SK-N-SH (cell line): ENCODE data around the gene ANXA1. TPM values are rescaled to one million over a fixed set of nuclear protein-coding genes. Genes with fewer than 3 reads are reported as not detected.

Experiments used
- CTCF ChIA-PET: fragments of 300-600, 350-600 bp; formaldehyde crosslinking; extraction: SDS; loops from one replicate; lab custom pipeline; 2021; lab: Yijun Ruan, JAX
- POLR2A ChIA-PET: fragments of 350-600 bp; sonication (Branson Sonifier 250); formaldehyde crosslinking; extraction: SDS; loops from one replicate; lab custom pipeline; 2020; ENCODE audit warnings: antibody characterized with exemption, inconsistent platforms; lab: Yijun Ruan, JAX
- DNase-seq: peaks from one replicate; pipeline ENCODE4 v3.0.0; 2012
- H2AFZ ChIP-seq: fragments of 200-600 bp; sonication (generic); 2 replicates; pipeline ENCODE4 v1.8.1; 2016; ENCODE audit warnings: antibody characterized with exemption, mild to moderate bottlenecking, low read depth
- H3F3A ChIP-seq: fragments of 200-600 bp; sonication (generic); replicated peaks from 2 replicates; pipeline ENCODE3; 2016; ENCODE audit warnings: antibody characterized with exemption, mild to moderate bottlenecking; ENCODE audit not compliant: insufficient read depth
- H3K27ac ChIP-seq, 2 experiments: fragments of 200-500 bp in 1 of 2; fragments of 200-600 bp in 1 of 2; sonication (Bioruptor generic) in 1 of 2; sonication (generic), shearing (Covaris generic) in 1 of 2; 2 replicates each; pipeline versions ENCODE4 v1.5.1 to v1.6.1; 2014 to 2016; ENCODE audit warnings: low read depth in 2 of 2, inconsistent platforms in 1 of 2, low read length in 1 of 2, mild to moderate bottlenecking in 1 of 2, mixed read lengths in 1 of 2
- H3K27me3 ChIP-seq: fragments of 200-600 bp; sonication (generic), shearing (Covaris generic); 2 replicates; pipeline ENCODE4 v1.6.1; 2016; ENCODE audit warnings: mixed run types; ENCODE audit not compliant: insufficient read depth
- H3K36me3 ChIP-seq, 2 experiments: fragments of 200-500 bp in 1 of 2; fragments of 200-600 bp in 1 of 2; sonication (Bioruptor generic) in 1 of 2; sonication (generic) in 1 of 2; replicated peaks in 1 of 2; 2 replicates each; pipeline versions ENCODE3 to v1.5.1; 2014 to 2016; ENCODE audit warnings: low read length in 1 of 2, mild to moderate bottlenecking in 1 of 2; ENCODE audit not compliant: insufficient read depth in 2 of 2, control insufficient read depth in 1 of 2
- H3K4me1 ChIP-seq, 2 experiments: fragments of 200-500 bp in 1 of 2; fragments of 200-600 bp in 1 of 2; sonication (Bioruptor generic) in 1 of 2; sonication (generic), shearing (Covaris generic) in 1 of 2; 2 replicates each; pipeline versions ENCODE4 v1.5.1 to v1.6.1; 2014 to 2016; ENCODE audit warnings: low read depth in 1 of 2, low read length in 1 of 2, mixed run types in 1 of 2; ENCODE audit not compliant: insufficient read depth in 2 of 2, control insufficient read depth in 1 of 2
- H3K4me2 ChIP-seq: fragments of 200-600 bp; sonication (generic), shearing (Covaris generic); 2 replicates; pipeline ENCODE4 v1.6.1; 2017; ENCODE audit warnings: mixed run types
- H3K4me3 ChIP-seq, 2 experiments: fragments of 200-500 bp in 1 of 2; fragments of 200-600 bp in 1 of 2; sonication (Bioruptor generic) in 1 of 2; sonication (generic), shearing (Covaris generic) in 1 of 2; 2 replicates each; pipeline versions ENCODE4 v1.5.1 to v1.8.1; 2014 to 2016; ENCODE audit warnings: low read depth in 2 of 2, inconsistent platforms in 1 of 2, low read length in 1 of 2, mild to moderate bottlenecking in 1 of 2, mixed read lengths in 1 of 2, moderate library complexity in 1 of 2
- H3K79me2 ChIP-seq: fragments of 200-600 bp; sonication (generic); 2 replicates; pipeline ENCODE4 v1.8.1; 2017; ENCODE audit warnings: mild to moderate bottlenecking; ENCODE audit not compliant: insufficient read depth
- H3K9ac ChIP-seq: fragments of 200-600 bp; sonication (generic); 2 replicates; pipeline ENCODE4 v1.6.1; 2017; ENCODE audit warnings: mixed run types
- H3K9me2 ChIP-seq: fragments of 200-600 bp; sonication (generic); 2 replicates; pipeline ENCODE4 v1.6.1; 2017; ENCODE audit warnings: mixed run types
- H3K9me3 ChIP-seq: fragments of 200-600 bp; sonication (generic); 2 replicates; pipeline ENCODE4 v1.6.1; 2017; ENCODE audit warnings: mixed run types, mild to moderate bottlenecking, moderate library complexity
- H4K20me1 ChIP-seq: fragments of 200-600 bp; sonication (generic); 2 replicates; pipeline ENCODE4 v1.6.1; 2017; ENCODE audit warnings: mild to moderate bottlenecking, mixed run types; ENCODE audit not compliant: insufficient read depth
- CTCF ChIP-seq: fragments of 200-600 bp; sonication (generic); IDR thresholded peaks from 2 replicates; pipeline ENCODE4 v1.6.1; 2017; ENCODE audit warnings: antibody characterized with exemption, mild to moderate bottlenecking, moderate library complexity
- EP300 ChIP-seq, 2 experiments: IDR thresholded peaks; 2 replicates each; pipeline versions ENCODE4 v1.4.0 to v1.6.1; 2012; ENCODE audit warnings: borderline replicate concordance in 1 of 2, low read depth in 1 of 2, low read length in 1 of 2
- GATA2 ChIP-seq: sonication (generic); formaldehyde crosslinking; IDR thresholded peaks from 2 replicates; pipeline ENCODE4 v1.5.0; 2020; ENCODE audit warnings: mild to moderate bottlenecking, missing genetic modification reagents
- MEF2A ChIP-seq: IDR thresholded peaks from 2 replicates; pipeline ENCODE4 v1.4.0; 2012; ENCODE audit warnings: low read depth, borderline replicate concordance
- MXI1 ChIP-seq: IDR thresholded peaks from 2 replicates; pipeline ENCODE4 v1.6.1; 2012; ENCODE audit warnings: mild to moderate bottlenecking, low read depth, low read length, improper control_type of control experiment
- NRF1 ChIP-seq: IDR thresholded peaks from 2 replicates; pipeline ENCODE4 v1.6.1; 2012; ENCODE audit warnings: low read depth, mild to moderate bottlenecking, low read length
- PBX3 ChIP-seq: IDR thresholded peaks from 2 replicates; pipeline ENCODE4; 2012
- RAD21 ChIP-seq: IDR thresholded peaks from 2 replicates; pipeline ENCODE4 v1.6.1; 2012; ENCODE audit warnings: mild to moderate bottlenecking, low read length
- RXRA ChIP-seq: IDR thresholded peaks from 2 replicates; pipeline ENCODE4 v1.4.0; 2012; ENCODE audit warnings: low read depth, mild to moderate bottlenecking, borderline replicate concordance
- SMC3 ChIP-seq: IDR thresholded peaks from 2 replicates; pipeline ENCODE4 v1.6.1; 2012; ENCODE audit warnings: low read depth, low read length, improper control_type of control experiment
- TAF1 ChIP-seq: IDR thresholded peaks from 2 replicates; pipeline ENCODE4 v1.6.1; 2012; ENCODE audit warnings: low read depth, mild to moderate bottlenecking, low read length, moderate library complexity, borderline replicate concordance
- YY1 ChIP-seq: IDR thresholded peaks from 2 replicates; pipeline ENCODE4 v1.4.0; 2012; ENCODE audit warnings: low read depth, mild to moderate bottlenecking
- WGBS: methylation state at CpG from one replicate; pipeline ENCODE4 v1.1.6; 2017; ENCODE audit warnings: low lambda C conversion rate; 5-methylcytosine and 5-hydroxymethylcytosine counted together
- polyA plus RNA-seq, 3 experiments: library from polyadenylated mRNA; depleted of rRNA; stranded (reverse); fragments of >200 nt; gene quantifications; 2 replicates each; pipeline ENCODE4 v1.2.3, GENCODE V29; 2012
- TF ChIP-seq, protein P1 (sequence below): fragments of 150-350 bp; IDR thresholded peaks from 2 replicates; pipeline ENCODE4 v1.6.1; 2016; ENCODE audit warnings: mild to moderate bottlenecking, low read depth, low read length
- TF ChIP-seq, protein P2 (sequence below): fragments of 150-350 bp; IDR thresholded peaks from 2 replicates; pipeline ENCODE4 v1.6.1; 2017; ENCODE audit warnings: antibody characterized with exemption, low read length, low read depth, borderline replicate concordance
- TF ChIP-seq, protein P3 (sequence below): IDR thresholded peaks from 2 replicates; pipeline ENCODE4 v1.4.0; 2012; ENCODE audit warnings: low read depth, borderline replicate concordance

Gene ANXA1
- polyA plus RNA-seq, 1 of the 3 experiments (the other 2 are of a cell fraction) = 443 TPM

DNA sequence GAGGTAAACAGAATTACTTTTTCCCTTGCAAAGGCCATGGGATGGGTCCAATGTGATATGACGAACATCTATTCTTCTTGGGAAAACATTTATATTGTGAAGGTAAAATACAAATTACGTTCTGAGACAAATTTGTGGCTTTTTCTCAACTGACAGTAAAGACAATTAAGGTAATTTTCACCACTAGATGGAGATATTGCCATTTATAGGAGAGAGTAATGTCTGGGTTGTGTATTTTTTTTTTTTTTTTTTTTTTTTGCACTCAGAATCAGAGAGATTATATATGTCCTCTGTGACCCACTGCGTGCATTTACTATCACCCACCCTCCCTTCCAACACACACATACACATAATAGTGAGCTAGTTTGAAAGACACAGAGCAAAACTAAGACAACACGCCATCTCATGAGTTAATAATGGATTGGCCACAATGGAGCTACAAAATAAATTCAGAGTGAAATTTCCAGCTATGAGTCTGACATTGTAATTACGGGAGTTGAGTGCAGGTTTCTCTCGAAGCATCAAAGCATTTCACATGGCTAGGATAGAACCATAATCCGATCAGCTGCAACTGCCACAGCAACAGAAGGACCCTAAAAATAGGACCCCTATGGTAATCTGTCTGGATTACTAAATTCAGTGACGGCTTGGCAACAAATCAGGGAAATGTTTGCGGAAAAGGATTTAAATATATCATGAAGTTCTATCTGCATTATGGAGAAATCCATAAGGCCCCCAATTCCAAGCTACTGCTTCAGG, 49.2 kb downstream of the ANXA1 start:
- TF ChIP-seq RAD21 = peak; percentile 77
- peak; percentile 74 for TF ChIP-seq CTCF
- peak; percentile 31; the same call in 1 of the 2 replicates for TF ChIP-seq SMC3
- no peak for TF ChIP-seq PBX3
- Histone ChIP-seq H3K4me2 (no peak overlapping the region), H3K27ac (no peak overlapping the region), H3K9ac (no peak overlapping the region), H3F3A (no peaks in the 10 kb centered on the region), H3K79me2 (no peaks in the 10 kb centered on the region), H3K36me3 (no peaks in the 10 kb centered on the region), H3K9me3 (no peaks in the 10 kb centered on the region), H3K27me3 (no peaks in the 10 kb centered on the region; the same call in 1 of the 2 replicates), H4K20me1 (no peaks in the 10 kb centered on the region), H3K4me1 (no peaks in the 10 kb centered on the region; a peak in 1 of 4 replicates), H3K9me2 (no peaks in the 10 kb centered on the region), H2AFZ (no peak overlapping the region), H3K4me3 (no peak overlapping the region; a peak in 1 of 4 replicates)
- ChIA-PET CTCF (interaction anchor here (0.6 to 3.5 kb wide), 42 partner anchors 9 to 1799 kb away, joined by 3 to 28 read pairs (median 4); no protein-coding TSS in a partner anchor), POLR2A (no interaction called here)
- WGBS = 34% methylated on average over 9 of the region's 9 CpGs
- peak; percentile 10 for DNase-seq

- Histone ChIP-seq H3K9me3 (no peaks in the 10 kb centered on the region), H3K4me3 (no peak overlapping the region), H3K27me3 (no peaks in the 10 kb centered on the region; the same call in 1 of the 2 replicates), H3K4me1 (no peaks in the 10 kb centered on the region; a peak in 1 of 4 replicates), H3K9me2 (no peaks in the 10 kb centered on the region), H3K9ac (no peak overlapping the region), H3F3A (no peaks in the 10 kb centered on the region), H3K27ac (no peak overlapping the region), H2AFZ (no peak overlapping the region), H3K79me2 (no peaks in the 10 kb centered on the region), H4K20me1 (no peaks in the 10 kb centered on the region), H3K4me2 (no peak overlapping the region), H3K36me3 (no peaks in the 10 kb centered on the region)
- POLR2A ChIA-PET = no interaction called here
- no peak for DNase-seq
- WGBS = 0% methylated on average over 1 of the region's 1 CpG
- TF ChIP-seq, protein P1, sequence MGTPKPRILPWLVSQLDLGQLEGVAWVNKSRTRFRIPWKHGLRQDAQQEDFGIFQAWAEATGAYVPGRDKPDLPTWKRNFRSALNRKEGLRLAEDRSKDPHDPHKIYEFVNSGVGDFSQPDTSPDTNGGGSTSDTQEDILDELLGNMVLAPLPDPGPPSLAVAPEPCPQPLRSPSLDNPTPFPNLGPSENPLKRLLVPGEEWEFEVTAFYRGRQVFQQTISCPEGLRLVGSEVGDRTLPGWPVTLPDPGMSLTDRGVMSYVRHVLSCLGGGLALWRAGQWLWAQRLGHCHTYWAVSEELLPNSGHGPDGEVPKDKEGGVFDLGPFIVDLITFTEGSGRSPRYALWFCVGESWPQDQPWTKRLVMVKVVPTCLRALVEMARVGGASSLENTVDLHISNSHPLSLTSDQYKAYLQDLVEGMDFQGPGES = no peak
- TF ChIP-seq, protein P2, sequence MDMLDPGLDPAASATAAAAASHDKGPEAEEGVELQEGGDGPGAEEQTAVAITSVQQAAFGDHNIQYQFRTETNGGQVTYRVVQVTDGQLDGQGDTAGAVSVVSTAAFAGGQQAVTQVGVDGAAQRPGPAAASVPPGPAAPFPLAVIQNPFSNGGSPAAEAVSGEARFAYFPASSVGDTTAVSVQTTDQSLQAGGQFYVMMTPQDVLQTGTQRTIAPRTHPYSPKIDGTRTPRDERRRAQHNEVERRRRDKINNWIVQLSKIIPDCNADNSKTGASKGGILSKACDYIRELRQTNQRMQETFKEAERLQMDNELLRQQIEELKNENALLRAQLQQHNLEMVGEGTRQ = no peak
- TF ChIP-seq MEF2A = no peak
- no peak for TF ChIP-seq RXRA
- no peak for TF ChIP-seq EP300 (IDR thresholded peaks at IDR 0.05; ENCODE audit: borderline replicate concordance in 1 of 2, low read depth in 1 of 2, low read length in 1 of 2)
- no peak for TF ChIP-seq CTCF
- TF ChIP-seq TAF1 = no peak
- no peak for TF ChIP-seq MXI1
- TF ChIP-seq YY1 = no peak
- TF ChIP-seq, protein P3, sequence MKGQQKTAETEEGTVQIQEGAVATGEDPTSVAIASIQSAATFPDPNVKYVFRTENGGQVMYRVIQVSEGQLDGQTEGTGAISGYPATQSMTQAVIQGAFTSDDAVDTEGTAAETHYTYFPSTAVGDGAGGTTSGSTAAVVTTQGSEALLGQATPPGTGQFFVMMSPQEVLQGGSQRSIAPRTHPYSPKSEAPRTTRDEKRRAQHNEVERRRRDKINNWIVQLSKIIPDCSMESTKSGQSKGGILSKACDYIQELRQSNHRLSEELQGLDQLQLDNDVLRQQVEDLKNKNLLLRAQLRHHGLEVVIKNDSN = no peak
- TF ChIP-seq RAD21 = no peak
- TF ChIP-seq GATA2 (CRISPR knock-in tag) = no peak
- TF ChIP-seq NRF1 = no peak
- CTCF ChIA-PET = interaction anchor here (1.4 kb wide), 1 partner anchor 11 kb away, joined by 3 read pairs; no protein-coding TSS in a partner anchor
These were observed 51.3 kb downstream of the ANXA1 start for GRCh38 chr9:73202980-73203379.
